ENCODE results near the gene TOB1. TPM values are rescaled to one million over a fixed set of nuclear protein-coding genes. Genes with fewer than 3 reads are reported as not detected.

The TOB1 gene
- total RNA-seq, 1 experiment from 2014 or later = 114 TPM

- intact Hi-C loops (cut with micrococcal nuclease; ENCODE audit: unreplicated experiment) = loop anchor here (1.0 kb wide), 6 partner anchors 10 to 45 kb away; no protein-coding TSS in a partner anchor
- Histone ChIP-seq H3K27me3 (replicated peaks; ENCODE audit: control insufficient read depth, insufficient read depth, low read length) (no peaks in the 10 kb centered on the region), H3K9me3 (no peaks in the 10 kb centered on the region), H3K36me3 (ENCODE audit: control insufficient read depth, insufficient read depth, low read length) (no peaks in the 10 kb centered on the region), H3K4me1 (peaks cover 52% of the 10 kb centered on the region), H3K4me3 (ENCODE audit: low read depth, low read length) (peak overlapping the region; percentile 11)
- Mint-ChIP-seq H3K4me3 (ENCODE audit: unreplicated experiment) (peak overlapping the region; percentile 51), H3K27me3 (ENCODE audit: insufficient read depth, unreplicated experiment) (no peaks in the 10 kb centered on the region), H3K27ac (ENCODE audit: unreplicated experiment) (peak overlapping the region; percentile 87), H3K36me3 (ENCODE audit: insufficient read depth, unreplicated experiment) (peaks cover 7% of the 10 kb centered on the region), H3K4me1 (ENCODE audit: low read depth, unreplicated experiment) (peaks cover 44% of the 10 kb centered on the region), H3K9me3 (ENCODE audit: unreplicated experiment) (no peaks in the 10 kb centered on the region)
- DNase-seq = peak; percentile 94 to 95
- TSS peak; percentile 30 for BruUV-seq (replicated peaks)
- POLR2A ChIA-PET = interaction anchor here (0.6 to 4.6 kb wide), 12 partner anchors 10 to 44 kb away, joined by 3 to 131 read pairs (median 9); partner anchors contain the start of gene TOB1
- no peak for TF ChIP-seq CTCF (IDR thresholded peaks at IDR 0.05; ENCODE audit: insufficient read depth in 1 of 2, low read depth in 1 of 2, low read length in 1 of 2, severe bottlenecking in 1 of 2, unreplicated experiment in 1 of 2)
- CTCF ChIA-PET = interaction anchor here (1.0 to 2.8 kb wide), 19 partner anchors 9 to 508 kb away, joined by 3 to 26 read pairs (median 6); partner anchors contain the start of genes LRRC59 and TOB1
Measured at GRCh38 chr17:50905460-50905803, 39.3 kb upstream of the TOB1 start.

GRCh38 chr17:50904518-50905459 lies 38.6 kb upstream of the TOB1 start:
- H3K9me3 ChIP-seq = no peaks in the 10 kb centered on the region
- BruUV-seq (replicated peaks) = TSS peak; percentile 43
- ChIA-PET POLR2A (interaction anchor here (0.6 to 4.6 kb wide), 13 partner anchors 11 to 137 kb away, joined by 3 to 131 read pairs (median 5); partner anchors contain the start of gene TOB1), CTCF (interaction anchor here (0.6 to 2.8 kb wide), 23 partner anchors 9 to 507 kb away, joined by 3 to 26 read pairs (median 5); partner anchors contain the start of genes LRRC59 and TOB1)
- peaks cover 7% of the 10 kb centered on the region for H3K36me3 Mint-ChIP-seq (ENCODE audit: insufficient read depth, unreplicated experiment)
- peak overlapping the region; percentile 11 for H3K4me3 ChIP-seq (ENCODE audit: low read depth, low read length)
- no peaks in the 10 kb centered on the region for H3K9me3 Mint-ChIP-seq (ENCODE audit: unreplicated experiment)
- H3K4me1 Mint-ChIP-seq (ENCODE audit: low read depth, unreplicated experiment) = peaks cover 46% of the 10 kb centered on the region
- no peaks in the 10 kb centered on the region for H3K27me3 ChIP-seq (replicated peaks; ENCODE audit: control insufficient read depth, insufficient read depth, low read length)
- peak; percentile 1 to 26 for TF ChIP-seq CTCF (IDR thresholded peaks at IDR 0.05; ENCODE audit: insufficient read depth in 1 of 2, low read depth in 1 of 2, low read length in 1 of 2, severe bottlenecking in 1 of 2, unreplicated experiment in 1 of 2)
- H3K4me1 ChIP-seq = peaks cover 48% of the 10 kb centered on the region
- intact Hi-C loops (cut with micrococcal nuclease; ENCODE audit: unreplicated experiment) = loop anchor here (1.0 kb wide), 6 partner anchors 11 to 46 kb away; no protein-coding TSS in a partner anchor
- peak overlapping the region; percentile 87 for H3K27ac Mint-ChIP-seq (ENCODE audit: unreplicated experiment)
- peak overlapping the region; percentile 51 for H3K4me3 Mint-ChIP-seq (ENCODE audit: unreplicated experiment)
- H3K36me3 ChIP-seq (ENCODE audit: control insufficient read depth, insufficient read depth, low read length) = no peaks in the 10 kb centered on the region
- peak; percentile 83 to 86 for DNase-seq
- no peaks in the 10 kb centered on the region for H3K27me3 Mint-ChIP-seq (ENCODE audit: insufficient read depth, unreplicated experiment)

All from Caco-2 (cell line).